Ishikawa (cell line): ENCODE results near the gene GPR39.

Source experiments
- CEBPB ChIP-seq: IDR thresholded peaks from 2 replicates; pipeline ENCODE4 v1.6.1; 2012
- CREB1 ChIP-seq: IDR thresholded peaks from 2 replicates; pipeline ENCODE4 v1.6.1; 2012; ENCODE audit warnings: low read depth
- EGR1 ChIP-seq: IDR thresholded peaks from 2 replicates; pipeline ENCODE4 v1.6.1; 2012
- EP300 ChIP-seq: IDR thresholded peaks from 2 replicates; pipeline ENCODE4 v1.6.1; 2012; ENCODE audit warnings: borderline replicate concordance
- FOXM1 ChIP-seq: IDR thresholded peaks from 2 replicates; pipeline ENCODE4 v1.6.1; 2012; ENCODE audit warnings: low read depth, borderline replicate concordance
- MAX ChIP-seq: IDR thresholded peaks from 2 replicates; pipeline ENCODE4 v1.6.1; 2012
- NFIC ChIP-seq: IDR thresholded peaks from 2 replicates; pipeline ENCODE4 v1.6.1; 2012
- RAD21 ChIP-seq: IDR thresholded peaks from 2 replicates; pipeline ENCODE4 v1.6.1; 2012; ENCODE audit warnings: low read depth
- TAF1 ChIP-seq: IDR thresholded peaks from 2 replicates; pipeline ENCODE4 v1.6.1; 2012; ENCODE audit warnings: low read depth, mild to moderate bottlenecking
- TCF12 ChIP-seq: IDR thresholded peaks from 2 replicates; pipeline ENCODE4 v1.6.1; 2012; ENCODE audit warnings: low read depth
- TEAD4 ChIP-seq: IDR thresholded peaks from 2 replicates; pipeline ENCODE4 v1.6.1; 2012
- YY1 ChIP-seq: IDR thresholded peaks from 2 replicates; pipeline ENCODE4 v1.6.1; 2012; ENCODE audit warnings: low read depth
- ZBTB7A ChIP-seq: IDR thresholded peaks from 2 replicates; pipeline ENCODE4 v1.6.1; 2012; ENCODE audit warnings: low read depth
- TF ChIP-seq, protein P1 (sequence below): IDR thresholded peaks from 2 replicates; pipeline ENCODE4 v1.6.1; 2012
- TF ChIP-seq, protein P2 (sequence below): IDR thresholded peaks from 2 replicates; pipeline ENCODE4 v1.6.1; 2012; ENCODE audit warnings: low read depth, mild to moderate bottlenecking

The GPR39 gene

GRCh38 chr2:132615329-132616085 is 198.9 kb downstream of the GPR39 start:
- no peak for TF ChIP-seq EP300
- TF ChIP-seq TEAD4: no peak
- no peak for TF ChIP-seq CREB1
- no peak for TF ChIP-seq TAF1
- TF ChIP-seq, protein P1, sequence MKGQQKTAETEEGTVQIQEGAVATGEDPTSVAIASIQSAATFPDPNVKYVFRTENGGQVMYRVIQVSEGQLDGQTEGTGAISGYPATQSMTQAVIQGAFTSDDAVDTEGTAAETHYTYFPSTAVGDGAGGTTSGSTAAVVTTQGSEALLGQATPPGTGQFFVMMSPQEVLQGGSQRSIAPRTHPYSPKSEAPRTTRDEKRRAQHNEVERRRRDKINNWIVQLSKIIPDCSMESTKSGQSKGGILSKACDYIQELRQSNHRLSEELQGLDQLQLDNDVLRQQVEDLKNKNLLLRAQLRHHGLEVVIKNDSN: no peak
- no peak for TF ChIP-seq NFIC
- TF ChIP-seq RAD21: no peak
- TF ChIP-seq FOXM1: no peak
- no peak for TF ChIP-seq EGR1
- TF ChIP-seq TCF12: no peak
- no peak for TF ChIP-seq YY1
- TF ChIP-seq, protein P2, sequence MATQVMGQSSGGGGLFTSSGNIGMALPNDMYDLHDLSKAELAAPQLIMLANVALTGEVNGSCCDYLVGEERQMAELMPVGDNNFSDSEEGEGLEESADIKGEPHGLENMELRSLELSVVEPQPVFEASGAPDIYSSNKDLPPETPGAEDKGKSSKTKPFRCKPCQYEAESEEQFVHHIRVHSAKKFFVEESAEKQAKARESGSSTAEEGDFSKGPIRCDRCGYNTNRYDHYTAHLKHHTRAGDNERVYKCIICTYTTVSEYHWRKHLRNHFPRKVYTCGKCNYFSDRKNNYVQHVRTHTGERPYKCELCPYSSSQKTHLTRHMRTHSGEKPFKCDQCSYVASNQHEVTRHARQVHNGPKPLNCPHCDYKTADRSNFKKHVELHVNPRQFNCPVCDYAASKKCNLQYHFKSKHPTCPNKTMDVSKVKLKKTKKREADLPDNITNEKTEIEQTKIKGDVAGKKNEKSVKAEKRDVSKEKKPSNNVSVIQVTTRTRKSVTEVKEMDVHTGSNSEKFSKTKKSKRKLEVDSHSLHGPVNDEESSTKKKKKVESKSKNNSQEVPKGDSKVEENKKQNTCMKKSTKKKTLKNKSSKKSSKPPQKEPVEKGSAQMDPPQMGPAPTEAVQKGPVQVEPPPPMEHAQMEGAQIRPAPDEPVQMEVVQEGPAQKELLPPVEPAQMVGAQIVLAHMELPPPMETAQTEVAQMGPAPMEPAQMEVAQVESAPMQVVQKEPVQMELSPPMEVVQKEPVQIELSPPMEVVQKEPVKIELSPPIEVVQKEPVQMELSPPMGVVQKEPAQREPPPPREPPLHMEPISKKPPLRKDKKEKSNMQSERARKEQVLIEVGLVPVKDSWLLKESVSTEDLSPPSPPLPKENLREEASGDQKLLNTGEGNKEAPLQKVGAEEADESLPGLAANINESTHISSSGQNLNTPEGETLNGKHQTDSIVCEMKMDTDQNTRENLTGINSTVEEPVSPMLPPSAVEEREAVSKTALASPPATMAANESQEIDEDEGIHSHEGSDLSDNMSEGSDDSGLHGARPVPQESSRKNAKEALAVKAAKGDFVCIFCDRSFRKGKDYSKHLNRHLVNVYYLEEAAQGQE: no peak
- no peak for TF ChIP-seq MAX
- no peak for TF ChIP-seq ZBTB7A
- TF ChIP-seq CEBPB: no peak

DNA sequence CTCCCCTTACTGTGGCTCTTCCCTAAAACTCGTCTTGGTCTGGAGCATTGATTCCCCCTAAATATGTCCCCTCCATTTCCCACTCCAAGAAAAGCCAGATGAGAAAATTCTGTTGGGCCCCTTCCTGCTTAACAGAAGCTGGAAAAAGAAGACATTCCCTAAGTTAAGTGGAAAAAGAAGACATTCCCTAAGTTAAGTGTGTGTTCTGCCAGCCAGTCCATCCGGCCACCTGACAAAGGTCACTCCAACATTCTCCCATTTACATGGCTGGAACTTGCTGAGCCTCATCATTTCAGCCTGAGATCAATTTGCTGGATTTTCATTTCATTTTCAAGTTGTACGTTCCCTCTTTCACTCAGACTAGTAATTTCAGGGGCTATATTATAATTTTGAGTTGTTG is 201.4 kb downstream of the GPR39 start:
- TF ChIP-seq, protein P1: no peak
- TF ChIP-seq EP300 (no peak), EGR1 (no peak), ZBTB7A (no peak), TEAD4 (no peak), NFIC (no peak), FOXM1 (no peak), CREB1 (no peak), YY1 (no peak)

GRCh38 chr2:132618734-132619133 is 202.1 kb downstream of the GPR39 start:
- no peak for TF ChIP-seq EGR1
- no peak for TF ChIP-seq CREB1
- TF ChIP-seq MAX: no peak
- no peak for TF ChIP-seq TAF1
- TF ChIP-seq, protein P1: no peak
- no peak for TF ChIP-seq YY1
- no peak for TF ChIP-seq RAD21
- TF ChIP-seq, protein P2: no peak
- no peak for TF ChIP-seq CEBPB
- no peak for TF ChIP-seq TEAD4
- TF ChIP-seq TCF12: no peak
- no peak for TF ChIP-seq NFIC
- no peak for TF ChIP-seq EP300
- TF ChIP-seq FOXM1: no peak
- no peak for TF ChIP-seq ZBTB7A

DNA sequence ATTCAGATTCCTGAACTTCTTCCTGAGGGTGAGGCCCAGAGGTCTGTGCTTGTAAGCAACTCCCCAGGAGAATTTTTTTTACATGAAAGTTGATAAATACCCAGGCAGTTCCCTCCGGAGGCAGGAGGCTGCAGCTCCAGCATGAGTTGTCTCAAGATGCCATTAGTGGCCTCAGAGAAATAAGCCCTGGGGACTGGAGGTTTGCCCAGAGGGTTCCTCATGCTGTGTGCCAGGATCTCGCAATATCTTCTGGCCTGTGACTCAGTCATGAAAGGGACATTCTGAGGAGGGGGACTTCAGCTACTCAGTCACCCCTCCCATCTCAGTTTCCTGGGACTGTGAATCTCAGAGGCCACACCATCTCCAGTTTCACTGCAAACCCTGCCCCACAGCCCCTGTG is 203.5 kb downstream of the GPR39 start:
- no peak for TF ChIP-seq TCF12
- TF ChIP-seq MAX: no peak
- no peak for TF ChIP-seq CREB1
- no peak for TF ChIP-seq YY1
- no peak for TF ChIP-seq ZBTB7A
- no peak for TF ChIP-seq RAD21
- TF ChIP-seq, protein P2: no peak
- no peak for TF ChIP-seq TAF1
- TF ChIP-seq CEBPB: no peak
- no peak for TF ChIP-seq EGR1
